GM20431 (cell line): ENCODE results near the gene AGBL4.

Experiments
- in situ Hi-C: fragments of 300-500 bp; cut with MseI, MboI; formaldehyde crosslinking; loops from one replicate; pipeline ENCODE4 v1.15.0; 2020; ENCODE audit warnings: low sequenced_read_pairs; ENCODE audit not compliant: unreplicated experiment

Gene AGBL4

DNA sequence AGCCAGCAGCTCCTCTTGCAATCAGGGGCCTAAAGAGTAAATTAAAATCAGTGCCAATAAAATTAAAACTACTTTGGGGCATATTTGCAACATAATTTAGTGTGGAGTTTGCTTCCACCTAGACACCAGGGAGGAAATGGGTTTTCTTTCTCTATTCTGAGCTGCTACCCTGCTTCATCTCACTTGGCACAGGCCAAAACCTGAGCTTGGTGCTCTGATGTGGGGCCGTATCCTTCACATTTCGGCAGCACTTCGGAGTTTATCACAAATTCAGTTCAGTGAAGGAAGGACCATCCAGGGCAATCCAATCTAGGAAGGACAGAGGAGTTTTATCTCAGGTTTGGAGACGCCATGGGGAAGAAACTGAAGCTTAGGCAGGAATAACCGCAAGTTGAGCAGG lies 1428.1 kb downstream of the AGBL4 start:
- in situ Hi-C loops: no loop called here

DNA sequence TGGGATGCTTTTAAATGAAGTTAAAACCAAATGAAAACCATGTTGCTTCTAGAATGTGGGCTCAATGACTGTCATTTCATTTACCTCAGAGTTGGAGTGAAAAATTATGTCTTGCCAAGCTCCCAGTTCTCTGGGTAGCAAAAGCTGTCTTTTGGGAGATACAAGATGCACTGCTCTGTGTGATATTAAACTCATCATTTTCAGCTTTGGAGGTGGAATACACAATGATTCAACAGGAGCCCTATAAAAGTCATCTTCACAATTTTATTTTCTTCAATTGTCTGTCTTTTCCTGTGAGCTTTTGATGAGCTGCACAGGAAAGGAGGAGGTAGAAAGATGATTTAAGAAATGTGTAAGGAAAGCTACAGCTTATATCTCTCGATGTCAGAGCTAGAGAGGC lies 1431.4 kb downstream of the AGBL4 start:
- in situ Hi-C loops: no loop called here

DNA sequence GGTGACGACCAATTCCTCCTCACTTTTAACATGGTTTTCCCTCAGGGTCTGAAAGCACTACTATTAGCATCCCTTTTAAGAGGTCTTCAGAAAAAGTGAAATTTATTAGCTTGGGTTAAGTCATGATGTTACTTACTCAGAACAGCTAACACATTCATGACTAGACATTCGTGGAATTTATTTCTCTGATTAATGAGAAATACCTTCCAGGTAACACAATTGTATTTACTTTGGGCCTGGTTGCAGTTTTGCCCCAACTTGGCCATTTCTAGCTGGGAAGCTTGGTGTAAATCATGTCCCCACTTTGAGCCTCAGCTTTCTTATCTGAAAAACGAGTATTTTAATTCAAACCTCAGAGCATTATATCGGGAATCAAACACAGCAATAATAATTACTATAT lies 1432.6 kb downstream of the AGBL4 start:
- in situ Hi-C loops: no loop called here

DNA sequence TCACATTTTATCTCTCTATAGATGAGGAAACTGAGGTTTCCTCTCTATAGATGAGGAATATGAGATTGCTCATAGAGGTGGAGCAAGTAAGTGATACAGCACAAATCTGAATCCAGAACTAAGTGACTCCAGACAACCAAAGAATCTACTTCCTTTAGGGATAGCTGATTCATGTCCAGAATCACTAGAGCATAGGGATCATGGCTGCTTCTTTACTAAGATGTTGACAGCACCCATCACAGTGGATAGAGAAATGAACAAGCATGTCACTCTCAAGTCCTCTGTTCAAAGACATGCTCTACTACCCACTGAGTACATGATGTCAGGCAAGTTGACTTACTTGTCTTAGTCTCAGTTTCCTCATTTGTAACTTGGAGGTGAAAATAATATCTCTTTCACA lies 1435.7 kb downstream of the AGBL4 start:
- in situ Hi-C loops: no loop called here

DNA sequence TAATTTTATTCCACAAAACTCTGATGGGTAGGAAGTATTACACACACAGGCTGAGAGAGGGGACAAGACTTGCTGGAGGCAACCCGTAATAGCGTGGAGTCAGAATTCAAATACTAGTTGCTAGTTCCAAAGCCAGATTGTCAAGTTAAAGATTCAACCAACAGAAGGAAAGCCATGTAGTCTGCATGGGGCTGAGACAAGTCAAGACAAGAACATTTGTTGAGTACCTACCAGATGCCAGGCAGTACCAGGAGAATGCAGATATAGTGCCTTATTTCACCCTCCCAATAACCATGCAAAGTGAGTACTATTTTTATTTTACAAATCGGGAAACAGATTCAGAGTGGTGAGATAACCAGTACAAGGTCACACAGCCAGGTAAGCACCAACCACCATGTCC lies 1441.3 kb downstream of the AGBL4 start:
- in situ Hi-C loops: no loop called here

DNA sequence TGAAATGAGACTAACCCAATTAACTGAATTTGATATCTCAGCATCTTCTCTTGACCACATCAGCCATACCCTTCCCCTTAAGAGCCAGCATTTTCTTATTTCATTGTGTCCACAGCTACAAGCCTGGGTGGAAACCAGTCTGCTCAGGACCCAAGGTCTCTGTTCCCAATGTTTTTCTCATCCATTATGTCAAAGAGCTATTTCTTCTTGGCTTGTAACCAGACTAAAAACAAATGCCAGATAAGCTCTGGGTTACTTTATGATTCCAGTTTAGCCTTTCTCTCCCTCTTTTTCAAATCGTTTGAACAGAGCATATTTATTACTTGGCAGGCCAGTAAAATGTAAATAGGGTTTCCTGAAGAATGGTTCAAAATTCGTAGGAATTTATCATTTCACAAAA lies 1442.5 kb downstream of the AGBL4 start:
- in situ Hi-C loops: no loop called here

DNA sequence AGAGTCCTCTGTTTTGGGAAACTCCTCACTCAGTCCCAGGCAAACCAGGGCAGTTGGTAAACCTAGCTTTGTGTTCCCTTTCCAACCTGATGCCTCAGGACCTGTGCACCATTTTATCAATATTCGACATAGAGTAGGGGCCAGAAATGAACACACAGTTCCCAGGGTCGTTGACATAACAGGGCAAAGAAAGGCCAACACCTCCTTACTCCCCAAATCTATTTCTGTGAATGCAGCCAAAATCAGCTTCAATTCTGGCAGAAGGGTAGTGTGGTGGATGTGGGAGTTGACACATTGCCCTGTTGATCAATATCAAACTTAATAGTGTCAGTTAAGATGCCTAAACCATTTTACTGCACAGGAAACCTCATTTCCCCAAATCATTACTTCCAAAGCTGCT lies 1447.2 kb downstream of the AGBL4 start:
- in situ Hi-C loops: no loop called here

DNA sequence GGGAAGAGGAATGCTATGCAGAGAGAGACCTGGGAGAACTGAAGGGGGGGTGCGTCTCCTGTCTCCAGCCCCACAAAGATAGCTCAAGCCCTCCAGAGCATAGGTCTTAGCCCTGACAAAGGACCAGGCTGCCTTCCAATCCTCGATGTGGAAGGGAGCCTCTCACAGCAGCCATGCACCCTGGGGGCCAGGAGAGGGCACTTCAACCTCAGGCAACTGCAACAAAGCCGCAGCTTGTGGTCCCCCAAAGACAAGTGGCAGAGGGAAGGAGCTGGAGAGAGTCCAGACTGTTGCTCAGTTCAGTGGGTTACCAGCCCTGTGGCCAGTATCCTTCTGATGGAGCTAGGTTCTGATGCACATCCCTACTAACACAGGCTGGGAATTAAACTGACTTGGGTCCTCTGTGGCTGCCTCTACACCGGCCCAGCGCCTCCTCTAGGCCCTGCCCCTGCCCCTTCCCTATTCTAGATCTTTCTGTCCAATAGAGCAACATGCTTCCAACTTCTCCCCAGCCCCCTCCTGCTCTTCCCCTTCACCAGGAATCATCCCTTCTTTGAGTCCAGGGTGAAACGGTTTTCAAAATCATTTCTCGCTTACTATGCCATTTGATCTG lies 1451.0 kb downstream of the AGBL4 start:
- in situ Hi-C loops: loop anchor here (25.0 kb wide), 1 partner anchor 240 kb away; no protein-coding TSS in a partner anchor

DNA sequence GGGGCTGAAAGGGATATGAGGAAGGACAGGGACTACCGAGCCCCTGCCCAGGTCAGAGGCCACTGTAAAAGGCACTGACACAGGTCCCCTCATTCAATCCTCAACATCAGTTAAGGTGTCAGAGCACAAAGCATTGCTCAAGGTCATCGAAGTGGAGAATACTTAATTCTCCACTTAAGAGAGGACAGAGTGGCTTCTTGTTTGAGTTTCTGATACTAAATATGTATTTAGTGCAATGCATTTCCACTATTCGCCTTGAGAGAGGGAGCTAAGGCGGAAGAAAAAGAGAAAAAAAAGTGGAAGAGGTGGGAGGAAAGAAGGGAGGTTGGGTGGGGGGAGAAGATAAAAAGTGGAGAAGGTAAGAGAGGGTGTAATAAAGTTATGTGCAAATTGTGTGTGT lies 1451.6 kb downstream of the AGBL4 start:
- in situ Hi-C loops: loop anchor here (25.0 kb wide), 1 partner anchor 240 kb away; no protein-coding TSS in a partner anchor

DNA sequence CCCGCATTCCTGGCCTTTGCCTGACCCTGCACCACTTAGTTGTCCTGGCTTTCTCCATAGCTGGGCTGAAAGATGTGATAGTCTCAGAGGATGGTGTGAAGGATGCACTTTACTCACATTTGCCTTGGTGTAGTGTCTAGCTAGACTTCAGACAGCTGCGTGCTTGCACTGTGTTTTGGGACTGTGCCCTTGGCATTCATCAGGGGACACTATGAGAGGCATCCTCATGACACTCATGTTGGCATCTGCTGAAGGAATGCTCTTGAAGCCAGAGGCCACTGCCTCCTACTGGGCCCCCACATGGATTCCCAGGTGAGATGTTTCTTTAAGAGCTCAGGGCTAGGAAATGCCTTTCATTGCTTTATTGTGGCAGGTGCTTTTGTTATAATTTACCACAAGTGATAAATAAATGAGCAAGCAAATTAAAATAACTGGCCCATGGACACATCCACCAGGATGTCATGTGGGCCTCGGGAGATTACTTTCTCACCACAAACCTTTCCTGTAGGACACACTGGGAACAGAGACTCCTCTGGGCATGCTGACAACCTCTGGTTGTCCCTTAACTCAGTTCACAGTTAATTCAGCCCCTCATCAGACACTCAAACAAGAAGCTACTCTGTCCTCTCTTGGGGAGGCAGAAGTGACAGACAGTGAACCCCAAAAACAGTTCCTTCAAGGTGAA lies 1452.3 kb downstream of the AGBL4 start:
- in situ Hi-C loops: loop anchor here (25.0 kb wide), 1 partner anchor 241 kb away; no protein-coding TSS in a partner anchor

DNA sequence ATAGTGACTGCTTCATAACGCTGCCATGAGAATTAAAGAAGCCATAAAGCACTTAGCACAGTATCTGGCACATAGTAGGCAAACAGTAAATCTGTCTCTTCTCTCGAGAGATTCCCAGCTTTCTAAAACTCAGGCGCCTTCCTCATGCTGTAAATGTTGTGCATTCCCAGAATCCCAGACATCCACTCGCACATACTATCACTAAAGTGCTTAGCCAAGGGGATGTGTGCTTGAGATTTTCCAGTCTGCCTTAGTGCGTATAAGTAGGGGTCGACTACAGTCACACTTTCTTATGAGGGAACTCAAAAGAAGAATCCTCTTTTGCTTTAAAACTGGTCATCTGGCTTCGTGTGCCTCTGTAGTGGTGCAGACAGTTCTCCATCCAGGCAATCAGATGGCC lies 1453.2 kb downstream of the AGBL4 start:
- in situ Hi-C loops: loop anchor here (25.0 kb wide), 1 partner anchor 242 kb away; no protein-coding TSS in a partner anchor

DNA sequence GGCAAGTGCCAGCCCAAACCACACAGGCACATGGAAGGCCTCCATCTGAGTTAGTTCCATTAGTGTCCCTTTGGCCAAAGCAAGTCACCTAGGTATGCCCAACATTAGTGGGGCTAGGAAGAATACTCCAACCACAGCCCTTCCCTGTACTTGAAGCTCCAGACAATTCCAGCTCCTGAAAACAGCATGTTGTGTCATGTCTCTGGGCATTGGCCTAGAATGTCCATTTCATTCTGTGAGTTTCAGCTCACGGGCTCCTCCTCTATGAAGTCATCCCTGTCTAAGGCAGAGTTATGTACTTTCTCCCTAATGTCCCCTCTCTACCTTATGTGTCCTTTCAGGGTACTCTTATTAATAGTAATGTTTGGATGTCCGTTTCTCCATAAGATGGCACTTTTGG lies 1455.3 kb downstream of the AGBL4 start:
- in situ Hi-C loops: loop anchor here (25.0 kb wide), 1 partner anchor 244 kb away; no protein-coding TSS in a partner anchor

DNA sequence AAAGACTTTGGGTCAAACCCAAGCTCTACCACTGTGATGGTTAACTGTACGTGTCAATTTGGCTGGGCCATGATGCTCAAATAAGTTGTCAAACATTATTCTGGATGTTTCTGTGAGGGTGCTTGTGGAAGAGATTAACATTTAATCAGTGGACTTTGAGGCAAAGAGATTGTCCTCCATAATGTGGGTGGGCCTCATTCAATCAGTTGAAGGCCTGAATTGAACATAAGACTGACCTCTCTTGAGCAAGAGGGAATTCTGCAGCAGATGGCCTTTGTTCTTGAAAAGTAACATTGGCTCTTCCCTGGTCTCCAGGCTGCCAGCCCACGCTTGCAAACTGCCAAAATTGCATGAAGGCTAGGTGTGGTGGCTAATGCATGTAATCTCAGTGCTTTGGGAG lies 1457.3 kb downstream of the AGBL4 start:
- in situ Hi-C loops: loop anchor here (25.0 kb wide), 1 partner anchor 246 kb away; no protein-coding TSS in a partner anchor

DNA sequence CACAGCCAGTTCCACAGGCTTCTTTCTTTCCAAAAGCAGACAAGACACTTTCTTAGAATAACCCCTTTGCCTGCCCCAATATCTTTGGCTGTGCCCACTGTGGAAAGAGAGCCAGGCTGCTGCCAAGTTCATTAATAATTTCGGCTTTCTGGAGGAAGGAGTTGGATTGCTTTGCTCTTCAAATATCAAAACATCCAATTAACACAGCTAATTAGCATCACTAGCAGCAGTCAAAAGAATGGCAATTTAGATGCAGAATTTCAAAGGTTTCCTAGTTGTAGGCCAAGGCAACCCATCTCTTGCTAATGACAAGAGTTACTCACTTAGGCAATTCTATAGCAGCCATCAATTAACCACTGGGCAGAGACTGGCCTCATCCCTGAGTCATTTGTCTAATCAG lies 1460.7 kb downstream of the AGBL4 start:
- in situ Hi-C loops: loop anchor here (25.0 kb wide), 1 partner anchor 249 kb away; no protein-coding TSS in a partner anchor

DNA sequence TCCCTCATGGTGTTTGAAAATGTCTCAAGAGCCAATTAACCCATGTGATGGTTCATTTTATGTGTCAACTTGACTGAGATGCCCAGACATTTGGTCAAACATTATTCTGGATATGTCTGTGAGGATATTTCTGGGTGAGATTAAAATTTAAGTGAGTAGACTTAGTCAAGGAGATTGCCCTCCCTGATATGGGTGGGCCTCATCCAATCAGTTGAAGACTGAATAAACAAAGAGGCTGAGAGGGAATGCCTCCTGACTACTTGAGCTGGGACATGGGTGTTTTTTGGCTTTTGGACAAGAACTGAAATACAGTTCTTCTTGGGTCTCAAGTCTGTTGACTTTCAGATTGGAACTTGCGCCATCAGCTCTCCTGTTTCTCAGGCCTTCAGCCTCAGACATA lies 1462.3 kb downstream of the AGBL4 start:
- in situ Hi-C loops: loop anchor here (25.0 kb wide), 1 partner anchor 251 kb away; no protein-coding TSS in a partner anchor

DNA sequence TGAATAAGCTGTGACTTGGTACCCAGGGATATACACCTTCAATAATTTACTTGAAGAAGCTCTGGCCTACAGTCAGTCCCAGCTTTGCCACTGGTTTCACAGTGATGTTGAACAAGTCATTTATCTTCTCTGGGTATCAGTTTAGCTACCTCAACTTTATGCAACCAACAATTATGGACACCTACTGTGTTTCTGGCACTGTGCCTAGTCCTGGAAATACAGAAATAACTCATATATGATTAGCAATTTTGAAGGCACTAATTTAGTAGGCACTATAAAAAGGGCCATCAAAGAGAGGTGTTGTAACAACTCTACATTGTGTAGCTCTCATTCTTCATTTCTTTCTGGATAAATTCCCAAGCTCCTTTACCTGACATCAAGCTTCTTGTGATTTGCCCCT lies 1463.2 kb downstream of the AGBL4 start:
- in situ Hi-C loops: loop anchor here (25.0 kb wide), 1 partner anchor 252 kb away; no protein-coding TSS in a partner anchor

DNA sequence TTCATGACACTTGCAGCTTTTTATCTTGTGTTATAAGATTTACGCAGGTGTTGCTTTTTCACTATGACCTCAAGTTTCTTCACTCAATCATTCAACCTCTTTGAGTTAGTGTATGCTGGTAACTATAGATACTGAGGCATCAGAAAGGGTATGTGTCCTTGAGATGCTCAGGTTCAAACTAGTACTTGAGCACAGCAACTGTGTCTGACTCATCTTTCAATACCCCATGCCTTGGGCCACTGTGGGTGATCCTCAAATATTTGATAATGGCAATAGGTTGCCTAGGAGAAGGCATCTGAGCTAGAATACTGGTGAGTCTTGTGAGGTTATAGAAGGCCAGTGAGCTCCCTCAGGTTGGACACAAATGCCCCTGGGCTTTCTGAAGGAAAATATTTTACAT lies 1463.6 kb downstream of the AGBL4 start:
- in situ Hi-C loops: loop anchor here (25.0 kb wide), 1 partner anchor 252 kb away; no protein-coding TSS in a partner anchor

DNA sequence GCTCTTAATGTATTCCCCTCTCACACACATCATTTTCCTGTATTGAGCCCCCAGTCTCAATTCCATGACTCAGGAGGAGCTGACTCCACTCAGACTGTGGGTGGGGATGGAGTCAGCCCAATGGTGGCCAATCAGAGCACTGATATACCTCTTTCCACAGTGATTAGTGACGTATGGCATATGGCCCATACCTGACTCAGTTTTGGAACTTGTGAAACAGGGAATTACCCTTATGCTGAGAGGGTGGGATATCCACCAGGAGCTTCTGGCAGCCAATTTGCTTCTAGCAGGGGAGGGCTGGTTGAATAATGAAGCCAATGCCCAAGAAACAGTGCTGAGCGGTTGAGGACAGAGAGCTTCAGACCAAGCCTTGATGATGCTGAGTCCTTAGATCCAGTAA lies 1465.4 kb downstream of the AGBL4 start:
- in situ Hi-C loops: loop anchor here (25.0 kb wide), 1 partner anchor 254 kb away; no protein-coding TSS in a partner anchor

DNA sequence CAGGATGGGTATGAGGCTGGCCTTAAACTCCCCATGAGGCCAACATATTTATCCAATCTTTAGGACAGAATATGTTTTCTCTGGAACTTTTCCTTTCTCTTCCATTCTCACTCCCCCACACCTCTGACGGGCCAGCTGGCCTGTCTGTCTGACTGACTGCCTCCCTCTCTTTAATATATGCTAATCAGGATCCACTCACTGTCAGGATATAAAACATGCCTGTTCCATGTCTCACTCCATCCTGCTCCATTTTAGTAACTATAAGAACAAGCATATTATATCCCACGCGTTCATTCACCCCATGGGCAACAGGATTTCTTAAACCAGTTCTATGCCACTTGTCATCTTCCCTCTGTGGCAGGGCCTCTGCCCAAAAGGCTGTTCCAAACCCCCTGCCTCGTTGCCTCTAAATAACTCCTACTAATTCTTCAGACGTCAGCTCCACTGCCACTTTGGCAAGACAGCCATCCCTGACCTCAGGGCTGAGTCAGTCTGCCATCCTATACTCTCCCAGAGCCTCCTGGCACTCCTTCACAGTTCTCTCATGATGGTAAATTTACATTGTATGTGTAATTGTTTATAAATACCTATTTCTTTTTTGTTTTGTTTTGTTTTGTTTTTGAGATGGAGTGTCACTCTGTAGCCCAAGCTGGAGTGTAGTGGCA lies 1467.4 kb downstream of the AGBL4 start:
- in situ Hi-C loops: loop anchor here (25.0 kb wide), 1 partner anchor 256 kb away; no protein-coding TSS in a partner anchor

DNA sequence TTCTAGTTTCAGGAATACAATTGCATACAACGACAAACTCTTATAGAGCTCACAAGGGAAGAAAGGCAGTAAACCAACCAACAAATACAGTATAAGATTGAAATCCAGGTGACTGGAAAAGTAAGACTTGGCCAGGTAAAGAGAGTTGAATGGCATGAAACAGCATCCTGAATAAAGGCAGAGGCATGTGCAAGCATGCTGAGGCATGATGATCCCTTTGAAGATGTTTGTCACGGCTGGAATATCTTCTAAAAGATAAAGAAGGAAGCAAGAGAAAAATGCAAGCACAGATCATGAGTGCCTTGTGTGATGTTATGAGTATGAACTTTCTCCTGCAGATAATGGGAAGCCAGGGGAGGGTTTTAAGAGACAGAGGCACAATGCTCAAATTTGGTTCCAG lies 1468.5 kb downstream of the AGBL4 start:
- in situ Hi-C loops: loop anchor here (25.0 kb wide), 1 partner anchor 257 kb away; no protein-coding TSS in a partner anchor
